ENCODE data around the gene SPON1.

Gene SPON1

GRCh38 chr11:14117632-14118031 is 155.1 kb downstream of the SPON1 start:
- no peaks in the 10 kb centered on the region for H3K27me3 ChIP-seq (ENCODE audit: insufficient read depth, insufficient read length)
- H3K4me3 ChIP-seq (ENCODE audit: insufficient read length, low read depth): no peak overlapping the region
- TF ChIP-seq SUZ12 (IDR thresholded peaks at IDR 0.05; ENCODE audit: extremely low read depth, insufficient read depth, insufficient read length) (no peak), ZNF274 (IDR thresholded peaks at IDR 0.05; ENCODE audit: low read depth, low read length) (no peak), YY1 (IDR thresholded peaks at IDR 0.05; ENCODE audit: insufficient read depth, insufficient read length) (no peak)

GRCh38 chr11:14118072-14118471 is 155.5 kb downstream of the SPON1 start:
- H3K9ac ChIP-seq (ENCODE audit: insufficient read length, low read depth): no peak overlapping the region
- no peak for DNase-seq (ENCODE audit: low read depth, low spot score)
- no peaks in the 10 kb centered on the region for H3K4me1 ChIP-seq (ENCODE audit: insufficient read depth, insufficient read length)
- H3K27me3 ChIP-seq (ENCODE audit: insufficient read depth, insufficient read length): no peaks in the 10 kb centered on the region
- no peaks in the 10 kb centered on the region; the same call in 1 of the 2 replicates for H3K9me3 ChIP-seq (ENCODE audit: insufficient read depth, low read length)
- TF ChIP-seq ZNF274 (IDR thresholded peaks at IDR 0.05; ENCODE audit: low read depth, low read length) (no peak), YY1 (IDR thresholded peaks at IDR 0.05; ENCODE audit: insufficient read depth, insufficient read length) (no peak), SUZ12 (IDR thresholded peaks at IDR 0.05; ENCODE audit: extremely low read depth, insufficient read depth, insufficient read length) (no peak)
- H3K36me3 ChIP-seq (ENCODE audit: insufficient read depth, insufficient read length, low read length): no peaks in the 10 kb centered on the region
- no peak overlapping the region for H3K4me3 ChIP-seq (ENCODE audit: insufficient read length, low read depth)

More at GRCh38 chr11:14117632-14118031, 155.1 kb downstream of the SPON1 start:
- no peaks in the 10 kb centered on the region for H3K4me1 ChIP-seq (ENCODE audit: insufficient read depth, insufficient read length)
- no peaks in the 10 kb centered on the region; the same call in 1 of the 2 replicates for H3K9me3 ChIP-seq (ENCODE audit: insufficient read depth, low read length)
- no peak for DNase-seq (ENCODE audit: low read depth, low spot score)
- no peak overlapping the region for H3K9ac ChIP-seq (ENCODE audit: insufficient read length, low read depth)
- H3K36me3 ChIP-seq (ENCODE audit: insufficient read depth, insufficient read length, low read length): no peaks in the 10 kb centered on the region

- no peaks in the 10 kb centered on the region; the same call in 1 of the 2 replicates for H3K9me3 ChIP-seq (ENCODE audit: insufficient read depth, low read length)
- H3K27me3 ChIP-seq (ENCODE audit: insufficient read depth, insufficient read length): no peaks in the 10 kb centered on the region
- H3K4me1 ChIP-seq (ENCODE audit: insufficient read depth, insufficient read length): no peaks in the 10 kb centered on the region
- no peak overlapping the region for H3K9ac ChIP-seq (ENCODE audit: insufficient read length, low read depth)
- no peak overlapping the region for H3K4me3 ChIP-seq (ENCODE audit: insufficient read length, low read depth)
- TF ChIP-seq YY1 (IDR thresholded peaks at IDR 0.05; ENCODE audit: insufficient read depth, insufficient read length) (no peak), SUZ12 (IDR thresholded peaks at IDR 0.05; ENCODE audit: extremely low read depth, insufficient read depth, insufficient read length) (no peak), ZNF274 (IDR thresholded peaks at IDR 0.05; ENCODE audit: low read depth, low read length) (no peak)
- no peaks in the 10 kb centered on the region for H3K36me3 ChIP-seq (ENCODE audit: insufficient read depth, insufficient read length, low read length)
- DNase-seq (ENCODE audit: low read depth, low spot score): no peak
Measured at GRCh38 chr11:14119357-14119756, 156.8 kb downstream of the SPON1 start.

GRCh38 chr11:14124350-14124749 is 161.8 kb downstream of the SPON1 start:
- TF ChIP-seq SUZ12 (IDR thresholded peaks at IDR 0.05; ENCODE audit: extremely low read depth, insufficient read depth, insufficient read length) (no peak), ZNF274 (IDR thresholded peaks at IDR 0.05; ENCODE audit: low read depth, low read length) (no peak), YY1 (IDR thresholded peaks at IDR 0.05; ENCODE audit: insufficient read depth, insufficient read length) (no peak)
- Histone ChIP-seq H3K9ac (ENCODE audit: insufficient read length, low read depth) (no peak overlapping the region), H3K27me3 (ENCODE audit: insufficient read depth, insufficient read length) (no peaks in the 10 kb centered on the region), H3K9me3 (ENCODE audit: insufficient read depth, low read length) (peaks cover 8% of the 10 kb centered on the region; the same call in 1 of the 2 replicates), H3K4me3 (ENCODE audit: insufficient read length, low read depth) (no peak overlapping the region), H3K36me3 (ENCODE audit: insufficient read depth, insufficient read length, low read length) (no peaks in the 10 kb centered on the region), H3K4me1 (ENCODE audit: insufficient read depth, insufficient read length) (no peaks in the 10 kb centered on the region)
- DNase-seq (ENCODE audit: low read depth, low spot score): no peak

GRCh38 chr11:14124886-14125285 is 162.4 kb downstream of the SPON1 start:
- no peak for TF ChIP-seq ZNF274 (IDR thresholded peaks at IDR 0.05; ENCODE audit: low read depth, low read length)
- no peak for TF ChIP-seq YY1 (IDR thresholded peaks at IDR 0.05; ENCODE audit: insufficient read depth, insufficient read length)
- TF ChIP-seq SUZ12 (IDR thresholded peaks at IDR 0.05; ENCODE audit: extremely low read depth, insufficient read depth, insufficient read length): no peak
- no peaks in the 10 kb centered on the region for H3K27me3 ChIP-seq (ENCODE audit: insufficient read depth, insufficient read length)
- H3K36me3 ChIP-seq (ENCODE audit: insufficient read depth, insufficient read length, low read length): no peaks in the 10 kb centered on the region
- H3K4me1 ChIP-seq (ENCODE audit: insufficient read depth, insufficient read length): no peaks in the 10 kb centered on the region
- DNase-seq (ENCODE audit: low read depth, low spot score): no peak
- H3K9ac ChIP-seq (ENCODE audit: insufficient read length, low read depth): no peak overlapping the region
- peaks cover 8% of the 10 kb centered on the region; the same call in 1 of the 2 replicates for H3K9me3 ChIP-seq (ENCODE audit: insufficient read depth, low read length)
- H3K4me3 ChIP-seq (ENCODE audit: insufficient read length, low read depth): no peak overlapping the region

GRCh38 chr11:14125529-14125928 is 163.0 kb downstream of the SPON1 start:
- no peak for DNase-seq (ENCODE audit: low read depth, low spot score)
- peaks cover 8% of the 10 kb centered on the region; the same call in 1 of the 2 replicates for H3K9me3 ChIP-seq (ENCODE audit: insufficient read depth, low read length)
- H3K4me1 ChIP-seq (ENCODE audit: insufficient read depth, insufficient read length): no peaks in the 10 kb centered on the region
- H3K9ac ChIP-seq (ENCODE audit: insufficient read length, low read depth): no peak overlapping the region
- H3K27me3 ChIP-seq (ENCODE audit: insufficient read depth, insufficient read length): no peaks in the 10 kb centered on the region
- no peak overlapping the region for H3K4me3 ChIP-seq (ENCODE audit: insufficient read length, low read depth)
- no peak for TF ChIP-seq SUZ12 (IDR thresholded peaks at IDR 0.05; ENCODE audit: extremely low read depth, insufficient read depth, insufficient read length)
- TF ChIP-seq YY1 (IDR thresholded peaks at IDR 0.05; ENCODE audit: insufficient read depth, insufficient read length): no peak
- no peak for TF ChIP-seq ZNF274 (IDR thresholded peaks at IDR 0.05; ENCODE audit: low read depth, low read length)
- no peaks in the 10 kb centered on the region for H3K36me3 ChIP-seq (ENCODE audit: insufficient read depth, insufficient read length, low read length)

GRCh38 chr11:14127679-14128078 is 165.2 kb downstream of the SPON1 start:
- Histone ChIP-seq H3K9me3 (ENCODE audit: insufficient read depth, low read length) (peaks cover 8% of the 10 kb centered on the region; the same call in 1 of the 2 replicates), H3K36me3 (ENCODE audit: insufficient read depth, insufficient read length, low read length) (no peaks in the 10 kb centered on the region), H3K27me3 (ENCODE audit: insufficient read depth, insufficient read length) (no peaks in the 10 kb centered on the region), H3K9ac (ENCODE audit: insufficient read length, low read depth) (no peak overlapping the region), H3K4me1 (ENCODE audit: insufficient read depth, insufficient read length) (no peaks in the 10 kb centered on the region), H3K4me3 (ENCODE audit: insufficient read length, low read depth) (no peak overlapping the region)
- TF ChIP-seq ZNF274 (IDR thresholded peaks at IDR 0.05; ENCODE audit: low read depth, low read length) (no peak), YY1 (IDR thresholded peaks at IDR 0.05; ENCODE audit: insufficient read depth, insufficient read length) (no peak), SUZ12 (IDR thresholded peaks at IDR 0.05; ENCODE audit: extremely low read depth, insufficient read depth, insufficient read length) (no peak)
- no peak for DNase-seq (ENCODE audit: low read depth, low spot score)

Data from NT2/D1 (cell line).